Measurements from ENCODE around the gene LRRTM4. TPM values are rescaled to one million over a fixed set of nuclear protein-coding genes. Genes with fewer than 3 reads are reported as not detected.

The LRRTM4 gene
- polyA plus RNA-seq, 1 of the 3 experiments (the other 2 are of a cell fraction): 0.10 TPM

- Histone ChIP-seq H3K9me3 (peaks cover 3% of the 10 kb centered on the region; the same call in 1 of the 2 replicates), H3K79me2 (ENCODE audit: insufficient read depth) (no peaks in the 10 kb centered on the region), H2AFZ (ENCODE audit: low read depth) (no peak overlapping the region), H3K27ac (ENCODE audit: low read depth in 2 of 2, low read length in 1 of 2) (no peak overlapping the region), H3K27me3 (ENCODE audit: insufficient read depth) (no peaks in the 10 kb centered on the region), H3K36me3 (replicated peaks in 1 of 2; ENCODE audit: control insufficient read depth in 1 of 2, insufficient read depth in 2 of 2, low read length in 1 of 2) (no peaks in the 10 kb centered on the region), H4K20me1 (ENCODE audit: insufficient read depth) (no peaks in the 10 kb centered on the region), H3K4me1 (ENCODE audit: control insufficient read depth in 1 of 2, insufficient read depth in 2 of 2, low read depth in 1 of 2, low read length in 1 of 2) (peaks cover 0 to 2% of the 10 kb centered on the region in 2 experiments; a peak in 2 of 4 replicates), H3K4me2 (no peak overlapping the region), H3K9me2 (no peaks in the 10 kb centered on the region), H3K9ac (no peak overlapping the region), H3K4me3 (ENCODE audit: low read depth in 2 of 2, low read length in 1 of 2) (no peak overlapping the region), H3F3A (replicated peaks; ENCODE audit: insufficient read depth) (no peaks in the 10 kb centered on the region)
- 29% methylated on average over 3 of the region's 3 CpGs for WGBS (ENCODE audit: low lambda C conversion rate)
- no peak for TF ChIP-seq GABPA (IDR thresholded peaks at IDR 0.05; ENCODE audit: low read depth)
- TF ChIP-seq, protein P1, sequence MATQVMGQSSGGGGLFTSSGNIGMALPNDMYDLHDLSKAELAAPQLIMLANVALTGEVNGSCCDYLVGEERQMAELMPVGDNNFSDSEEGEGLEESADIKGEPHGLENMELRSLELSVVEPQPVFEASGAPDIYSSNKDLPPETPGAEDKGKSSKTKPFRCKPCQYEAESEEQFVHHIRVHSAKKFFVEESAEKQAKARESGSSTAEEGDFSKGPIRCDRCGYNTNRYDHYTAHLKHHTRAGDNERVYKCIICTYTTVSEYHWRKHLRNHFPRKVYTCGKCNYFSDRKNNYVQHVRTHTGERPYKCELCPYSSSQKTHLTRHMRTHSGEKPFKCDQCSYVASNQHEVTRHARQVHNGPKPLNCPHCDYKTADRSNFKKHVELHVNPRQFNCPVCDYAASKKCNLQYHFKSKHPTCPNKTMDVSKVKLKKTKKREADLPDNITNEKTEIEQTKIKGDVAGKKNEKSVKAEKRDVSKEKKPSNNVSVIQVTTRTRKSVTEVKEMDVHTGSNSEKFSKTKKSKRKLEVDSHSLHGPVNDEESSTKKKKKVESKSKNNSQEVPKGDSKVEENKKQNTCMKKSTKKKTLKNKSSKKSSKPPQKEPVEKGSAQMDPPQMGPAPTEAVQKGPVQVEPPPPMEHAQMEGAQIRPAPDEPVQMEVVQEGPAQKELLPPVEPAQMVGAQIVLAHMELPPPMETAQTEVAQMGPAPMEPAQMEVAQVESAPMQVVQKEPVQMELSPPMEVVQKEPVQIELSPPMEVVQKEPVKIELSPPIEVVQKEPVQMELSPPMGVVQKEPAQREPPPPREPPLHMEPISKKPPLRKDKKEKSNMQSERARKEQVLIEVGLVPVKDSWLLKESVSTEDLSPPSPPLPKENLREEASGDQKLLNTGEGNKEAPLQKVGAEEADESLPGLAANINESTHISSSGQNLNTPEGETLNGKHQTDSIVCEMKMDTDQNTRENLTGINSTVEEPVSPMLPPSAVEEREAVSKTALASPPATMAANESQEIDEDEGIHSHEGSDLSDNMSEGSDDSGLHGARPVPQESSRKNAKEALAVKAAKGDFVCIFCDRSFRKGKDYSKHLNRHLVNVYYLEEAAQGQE (IDR thresholded peaks at IDR 0.05; ENCODE audit: low read depth, low read length): no peak
- TF ChIP-seq CHD2 (IDR thresholded peaks at IDR 0.05; ENCODE audit: low read length, partially characterized antibody): no peak
- TF ChIP-seq TAF1 (IDR thresholded peaks at IDR 0.05; ENCODE audit: borderline replicate concordance, low read depth, low read length): no peak
- TF ChIP-seq ELF1 (IDR thresholded peaks at IDR 0.05): no peak
- no peak for TF ChIP-seq USF1 (IDR thresholded peaks at IDR 0.05; ENCODE audit: borderline replicate concordance, low read depth)
- no peak for TF ChIP-seq SMC3 (IDR thresholded peaks at IDR 0.05; ENCODE audit: low read depth, low read length)
- ChIA-PET POLR2A (no interaction called here), CTCF (no interaction called here)
- DNase-seq: no peak
Observed at GRCh38 chr2:76980067-76980787, 541.9 kb downstream of the LRRTM4 start.

- H3K27me3 ChIP-seq (ENCODE audit: insufficient read depth): no peaks in the 10 kb centered on the region
- 52% methylated on average over 3 of the region's 3 CpGs for WGBS (ENCODE audit: low lambda C conversion rate)
- POLR2A ChIA-PET: no interaction called here
- H3K9me3 ChIP-seq: peaks cover 3% of the 10 kb centered on the region; the same call in 1 of the 2 replicates
- H4K20me1 ChIP-seq (ENCODE audit: insufficient read depth): no peaks in the 10 kb centered on the region
- H3K4me2 ChIP-seq: no peak overlapping the region
- H3K79me2 ChIP-seq (ENCODE audit: insufficient read depth): no peaks in the 10 kb centered on the region
- H2AFZ ChIP-seq (ENCODE audit: low read depth): no peak overlapping the region
- peaks cover 0 to 2% of the 10 kb centered on the region in 2 experiments; a peak in 2 of 4 replicates for H3K4me1 ChIP-seq (ENCODE audit: control insufficient read depth in 1 of 2, insufficient read depth in 2 of 2, low read depth in 1 of 2, low read length in 1 of 2)
- TF ChIP-seq POLR2AphosphoS5 (IDR thresholded peaks at IDR 0.05; ENCODE audit: low read depth, low read length) (no peak), TEAD4 (IDR thresholded peaks at IDR 0.05; ENCODE audit: borderline replicate concordance, insufficient read depth) (no peak), RCOR1 (IDR thresholded peaks at IDR 0.05; ENCODE audit: low read length) (no peak), FOSL2 (IDR thresholded peaks at IDR 0.05; ENCODE audit: borderline replicate concordance, low read depth) (no peak), FOXJ3 (CRISPR knock-in tag; IDR thresholded peaks at IDR 0.05) (no peak), IRF3 (IDR thresholded peaks at IDR 0.05; ENCODE audit: low read depth, low read length) (no peak), YY1 (IDR thresholded peaks at IDR 0.05; ENCODE audit: low read depth) (no peak), NRF1 (IDR thresholded peaks at IDR 0.05; ENCODE audit: low read depth, low read length) (no peak), JUND (IDR thresholded peaks at IDR 0.05) (no peak), CHD2 (IDR thresholded peaks at IDR 0.05; ENCODE audit: low read length, partially characterized antibody) (no peak), GATA2 (CRISPR knock-in tag; IDR thresholded peaks at IDR 0.05) (no peak), EZH2phosphoT487 (IDR thresholded peaks at IDR 0.05; ENCODE audit: borderline replicate concordance, low read depth) (no peak), TCF12 (IDR thresholded peaks at IDR 0.05) (no peak), SIN3A (IDR thresholded peaks at IDR 0.05; ENCODE audit: borderline replicate concordance, low read depth, low read length) (no peak)
- H3K4me3 ChIP-seq (ENCODE audit: low read depth in 2 of 2, low read length in 1 of 2): no peak overlapping the region
- DNase-seq: no peak
- H3K9me2 ChIP-seq: no peaks in the 10 kb centered on the region
- no peak overlapping the region; a peak in 1 of 4 replicates for H3K27ac ChIP-seq (ENCODE audit: low read depth in 2 of 2, low read length in 1 of 2)
- CTCF ChIA-PET: no interaction called here
- H3K36me3 ChIP-seq (replicated peaks in 1 of 2; ENCODE audit: control insufficient read depth in 1 of 2, insufficient read depth in 2 of 2, low read length in 1 of 2): no peaks in the 10 kb centered on the region
- H3K9ac ChIP-seq: no peak overlapping the region
- no peaks in the 10 kb centered on the region for H3F3A ChIP-seq (replicated peaks; ENCODE audit: insufficient read depth)
Observed at GRCh38 chr2:76977846-76978727, 544.1 kb downstream of the LRRTM4 start.

Measured in SK-N-SH (cell line).